HG03457 (cell line): Measurements from ENCODE around the gene PRDX2.

Experiments
- ATAC-seq: cut with Tn5 transposase; IDR thresholded peaks from one replicate; pipeline ENCODE4 v1.9.1; 2021; ENCODE audit warnings: moderate number of reproducible peaks; ENCODE audit not compliant: unreplicated experiment

PRDX2 gene

DNA sequence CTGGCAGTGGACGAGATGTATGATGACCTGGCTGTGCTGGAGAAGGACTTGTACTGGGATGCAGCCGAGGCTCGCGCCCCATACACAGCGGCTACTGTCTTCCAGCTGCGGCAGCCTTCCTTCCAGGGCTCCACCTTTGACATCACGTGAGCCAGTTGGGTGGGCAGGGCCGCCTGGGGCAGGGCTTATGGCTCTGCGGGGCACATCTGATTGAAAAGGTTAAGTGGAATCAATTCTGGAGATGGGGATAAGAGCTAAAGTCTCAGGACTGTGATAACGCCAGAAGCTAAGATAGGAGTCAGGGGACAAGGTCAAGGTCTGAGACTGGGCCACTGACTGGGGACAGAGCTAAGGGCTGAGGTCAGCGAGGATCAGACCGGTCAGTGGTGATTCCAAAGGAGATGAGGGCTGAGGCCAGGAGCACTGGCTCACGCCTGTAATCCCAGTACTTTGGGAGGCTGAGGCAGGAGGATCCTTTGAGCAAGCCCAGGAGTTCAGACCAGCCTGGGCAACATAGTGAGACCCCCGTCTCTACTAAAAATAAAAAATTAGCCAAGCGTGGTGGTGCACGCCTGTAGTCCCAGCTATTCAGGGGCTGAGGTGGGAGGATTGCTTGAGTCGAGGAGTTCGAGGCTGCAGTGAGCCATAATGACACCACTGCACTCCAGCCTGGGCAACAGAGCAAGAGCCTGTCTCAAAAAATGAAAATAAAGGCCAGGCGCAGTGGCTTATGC is 45.3 kb downstream of the PRDX2 start:
- no peak for ATAC-seq

DNA sequence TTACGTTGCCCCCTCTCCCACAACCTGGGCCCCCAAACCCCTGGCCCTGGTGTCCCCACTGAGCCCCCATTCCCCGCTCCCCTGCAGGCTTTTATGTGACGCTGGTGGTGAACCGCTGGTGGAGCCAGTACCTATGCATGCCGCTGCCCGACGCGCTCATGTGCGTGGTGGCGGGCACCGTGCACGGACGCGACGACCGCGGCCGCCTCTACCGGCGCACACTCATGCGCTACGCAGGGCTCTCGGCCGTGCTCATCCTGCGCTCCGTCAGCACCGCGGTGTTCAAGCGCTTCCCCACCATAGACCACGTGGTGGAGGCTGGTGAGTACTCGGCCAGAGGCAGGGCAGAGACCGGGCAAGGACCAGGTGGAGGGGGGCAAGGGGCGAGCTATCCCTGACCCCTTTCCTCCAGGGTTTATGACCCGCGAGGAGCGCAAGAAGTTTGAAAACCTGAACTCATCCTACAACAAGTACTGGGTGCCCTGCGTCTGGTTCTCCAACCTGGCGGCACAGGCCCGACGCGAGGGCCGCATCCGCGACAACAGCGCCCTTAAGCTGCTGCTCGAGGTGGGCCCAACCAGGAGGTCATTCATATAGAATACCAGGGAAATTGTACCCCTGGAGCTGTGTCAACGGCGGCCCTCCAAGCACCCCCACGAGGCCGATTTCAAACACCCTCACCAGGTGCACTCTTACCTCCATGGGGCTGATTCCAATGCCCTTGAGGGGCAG is 47.0 kb downstream of the PRDX2 start:
- no peak for ATAC-seq

DNA sequence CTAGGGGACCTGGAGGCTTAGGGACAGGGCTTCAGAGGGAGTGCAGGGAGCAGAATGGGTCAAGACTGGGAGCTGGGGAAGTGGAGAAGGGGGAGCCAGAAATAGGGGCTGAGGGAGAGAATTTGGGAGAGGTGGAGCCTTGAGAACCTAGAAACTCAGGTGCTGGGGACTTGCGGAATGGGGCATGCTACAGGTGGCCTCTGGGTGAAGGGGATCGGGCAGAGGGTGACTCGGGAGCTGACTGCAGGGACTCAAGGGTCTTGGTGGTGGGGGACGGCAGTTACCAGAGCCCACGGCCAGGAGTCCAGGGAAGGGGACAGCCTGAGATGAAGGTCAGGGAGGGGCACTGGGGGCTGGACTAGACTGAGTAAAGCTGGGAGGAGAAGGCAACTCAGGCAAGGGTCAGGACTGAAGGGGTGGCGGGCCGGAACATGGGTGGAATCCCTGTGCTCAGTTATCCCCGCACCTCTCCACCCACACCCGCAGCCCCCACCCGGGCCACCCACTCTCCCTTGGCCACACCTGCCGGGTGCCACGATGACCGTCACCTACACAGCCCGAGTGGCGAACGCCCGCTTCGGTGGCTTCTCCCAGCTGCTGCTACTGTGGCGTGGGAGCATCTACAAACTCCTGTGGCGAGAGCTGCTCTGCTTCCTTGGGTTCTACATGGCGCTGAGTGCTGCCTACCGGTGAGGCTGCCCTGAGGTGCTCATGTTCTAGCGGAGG is 49.4 kb downstream of the PRDX2 start:
- ATAC-seq, result no peak

- ATAC-seq, result no peak
Observed at GRCh38 chr19:12751635-12752034, 50.0 kb downstream of the PRDX2 start, which contains the start of gene BEST2. Gene BEST2, plus strand, starts transcription at chr19:12751791. Its CDS starts 802 bp downstream, at chr19:12752593.

GRCh38 chr19:12750851-12751250 is 50.7 kb downstream of the PRDX2 start:
- no peak for ATAC-seq

DNA sequence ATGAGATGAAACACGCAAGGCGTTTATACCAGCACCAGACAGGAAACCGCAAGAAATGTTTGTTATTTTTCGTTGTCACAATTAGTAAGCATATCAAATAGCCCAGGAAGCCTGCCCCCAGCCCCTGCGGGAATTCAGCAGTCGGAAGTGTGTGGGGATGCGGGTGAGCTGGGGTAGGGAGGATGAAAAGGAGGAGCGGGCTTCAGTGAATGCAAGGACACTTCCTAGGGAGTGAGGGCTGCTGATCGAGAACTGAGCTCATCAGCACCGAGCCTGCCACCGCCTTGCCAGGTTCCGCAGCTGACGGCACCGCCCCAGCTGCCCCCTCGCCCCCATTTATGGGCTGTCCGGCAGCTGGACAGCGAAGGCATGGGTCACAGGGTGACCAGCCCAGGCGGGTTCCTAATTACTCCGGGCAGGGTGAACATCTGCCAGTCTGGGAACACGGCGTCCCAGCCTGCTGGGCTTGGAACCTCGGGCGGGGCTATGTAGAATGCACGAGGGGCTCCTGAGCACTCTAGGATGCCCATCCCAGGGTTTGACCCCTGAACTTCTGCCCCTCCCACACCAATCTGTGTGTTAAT is 51.6 kb downstream of the PRDX2 start:
- no peak for ATAC-seq

GRCh38 chr19:12748489-12748888 is 53.1 kb downstream of the PRDX2 start:
- ATAC-seq, result no peak
